IMR-90 (cell line): Measurements from ENCODE around the gene PLEK2.

Source experiments
- CEBPB ChIP-seq: IDR thresholded peaks from 2 replicates; pipeline ENCODE4 v1.6.1; 2012; ENCODE audit warnings: low read depth, low read length, improper control_type of control experiment
- CTCF ChIP-seq: conservative IDR thresholded peaks from 2 replicates; pipeline ENCODE4 v1.5.1; 2012; ENCODE audit warnings: mild to moderate bottlenecking, low read depth, low read length, improper control_type of control experiment
- FOS ChIP-seq: fragments of 150-350 bp; IDR thresholded peaks from 2 replicates; pipeline ENCODE4 v1.6.1; 2016; ENCODE audit warnings: low read depth, low read length
- MAFK ChIP-seq: IDR thresholded peaks from 2 replicates; pipeline ENCODE4 v1.6.1; 2012; ENCODE audit warnings: low read depth, low read length, improper control_type of control experiment
- MAZ ChIP-seq: IDR thresholded peaks from 2 replicates; pipeline ENCODE4 v1.6.1; 2012; ENCODE audit warnings: low read depth, mild to moderate bottlenecking, low read length, improper control_type of control experiment, moderate library complexity, borderline replicate concordance
- MXI1 ChIP-seq: IDR thresholded peaks from 2 replicates; pipeline ENCODE4 v1.6.1; 2012; ENCODE audit warnings: low read depth, mild to moderate bottlenecking, low read length, moderate library complexity, borderline replicate concordance
- NFE2L2 ChIP-seq: fragments of 150-350 bp; IDR thresholded peaks from 2 replicates; pipeline ENCODE4 v1.6.1; 2016; ENCODE audit warnings: low read depth, mild to moderate bottlenecking, low read length
- POLR2A ChIP-seq: IDR thresholded peaks from 2 replicates; pipeline ENCODE4 v1.6.1; 2012; ENCODE audit warnings: mild to moderate bottlenecking, low read depth, low read length
- RAD21 ChIP-seq: IDR thresholded peaks from 2 replicates; pipeline ENCODE4 v1.6.1; 2012; ENCODE audit warnings: low read length, improper control_type of control experiment
- RCOR1 ChIP-seq: IDR thresholded peaks from 2 replicates; pipeline ENCODE4 v1.6.1; 2012; ENCODE audit warnings: mild to moderate bottlenecking, low read length, improper control_type of control experiment; ENCODE audit not compliant: insufficient replicate concordance
- RFX5 ChIP-seq: IDR thresholded peaks from 2 replicates; pipeline ENCODE4 v1.8.0; 2012; ENCODE audit warnings: low read depth, mild to moderate bottlenecking, low read length, moderate library complexity
- SMC3 ChIP-seq: fragments of 150-350 bp; IDR thresholded peaks from 2 replicates; pipeline ENCODE4 v1.6.1; 2016; ENCODE audit warnings: low read depth, mild to moderate bottlenecking, antibody characterized with exemption, low read length, moderate library complexity
- USF2 ChIP-seq: fragments of 150-350 bp; IDR thresholded peaks from 2 replicates; pipeline ENCODE4 v1.6.1; 2017; ENCODE audit warnings: mild to moderate bottlenecking, antibody characterized with exemption, low read length, low read depth
- TF ChIP-seq, protein P1 (sequence below): fragments of 150-350 bp; IDR thresholded peaks from 2 replicates; pipeline ENCODE4 v1.6.1; 2016; ENCODE audit warnings: low read depth, mild to moderate bottlenecking, low read length, moderate library complexity, borderline replicate concordance

DNA sequence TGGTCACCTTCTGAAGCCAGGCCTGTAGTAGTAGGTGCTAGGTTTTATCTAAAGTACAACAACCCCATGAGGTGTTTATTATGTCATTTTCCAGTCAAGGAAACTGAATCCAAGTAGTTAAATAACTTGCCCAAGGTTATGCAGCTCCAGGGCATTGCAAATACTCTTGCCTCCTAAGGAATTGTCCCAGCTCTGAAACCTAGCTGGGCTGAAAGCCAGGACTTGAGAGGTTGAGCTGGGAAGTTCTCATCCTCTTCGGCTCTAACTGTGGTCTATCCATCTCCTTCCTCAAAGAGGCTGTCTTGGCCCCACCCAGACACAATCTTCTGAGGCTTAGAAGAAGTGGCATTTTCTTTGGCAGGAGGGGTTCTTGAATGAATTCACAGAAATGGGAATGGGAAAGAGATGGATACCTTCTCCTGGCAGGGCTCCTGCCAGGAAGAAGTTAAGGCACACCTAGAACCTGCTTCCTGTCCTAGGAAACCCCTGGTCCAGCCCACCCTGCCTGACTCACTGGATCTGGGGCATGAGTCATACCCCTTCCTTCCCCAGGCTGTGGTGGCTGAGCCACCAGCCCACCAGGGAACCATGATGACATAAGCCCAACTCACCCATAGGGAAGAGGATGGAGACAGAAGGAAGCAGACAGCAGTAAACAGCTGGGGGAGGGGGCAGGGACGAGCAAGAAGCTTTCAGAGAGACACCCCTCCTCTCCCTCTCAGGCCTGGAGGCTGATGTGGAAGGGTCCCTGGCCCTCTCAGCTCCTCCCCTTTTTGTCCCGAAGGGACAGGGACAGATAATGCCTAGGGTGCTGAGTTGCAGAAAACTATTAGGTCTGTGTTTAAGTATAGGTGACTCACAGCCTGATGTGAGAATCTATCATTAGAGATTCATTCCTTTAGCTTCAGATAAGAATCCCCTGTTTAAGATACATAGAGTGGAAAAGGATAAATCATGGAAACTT, 2.1 kb upstream of the PLEK2 start:
- TF ChIP-seq MXI1 (no peak), CTCF (no peak), POLR2A (no peak), RFX5 (no peak), SMC3 (no peak), MAZ (no peak), RAD21 (no peak), MAFK (no peak), CEBPB (peak; percentile 69; the same call in 1 of the 2 replicates), RCOR1 (no peak), FOS (peak; percentile 94), NFE2L2 (no peak), USF2 (no peak)
- TF ChIP-seq, protein P1, sequence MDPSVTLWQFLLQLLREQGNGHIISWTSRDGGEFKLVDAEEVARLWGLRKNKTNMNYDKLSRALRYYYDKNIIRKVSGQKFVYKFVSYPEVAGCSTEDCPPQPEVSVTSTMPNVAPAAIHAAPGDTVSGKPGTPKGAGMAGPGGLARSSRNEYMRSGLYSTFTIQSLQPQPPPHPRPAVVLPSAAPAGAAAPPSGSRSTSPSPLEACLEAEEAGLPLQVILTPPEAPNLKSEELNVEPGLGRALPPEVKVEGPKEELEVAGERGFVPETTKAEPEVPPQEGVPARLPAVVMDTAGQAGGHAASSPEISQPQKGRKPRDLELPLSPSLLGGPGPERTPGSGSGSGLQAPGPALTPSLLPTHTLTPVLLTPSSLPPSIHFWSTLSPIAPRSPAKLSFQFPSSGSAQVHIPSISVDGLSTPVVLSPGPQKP, result no peak
